ENCODE measurements around the gene ROPN1L. TPM values are rescaled to one million over a fixed set of nuclear protein-coding genes. Genes with fewer than 3 reads are reported as not detected.
A peak's percentile ranks its signal among the peaks of the same experiment; 100 is the strongest.

The ROPN1L gene
- total RNA-seq, 1 donor from 2014 or later: 0.77 TPM

DNA sequence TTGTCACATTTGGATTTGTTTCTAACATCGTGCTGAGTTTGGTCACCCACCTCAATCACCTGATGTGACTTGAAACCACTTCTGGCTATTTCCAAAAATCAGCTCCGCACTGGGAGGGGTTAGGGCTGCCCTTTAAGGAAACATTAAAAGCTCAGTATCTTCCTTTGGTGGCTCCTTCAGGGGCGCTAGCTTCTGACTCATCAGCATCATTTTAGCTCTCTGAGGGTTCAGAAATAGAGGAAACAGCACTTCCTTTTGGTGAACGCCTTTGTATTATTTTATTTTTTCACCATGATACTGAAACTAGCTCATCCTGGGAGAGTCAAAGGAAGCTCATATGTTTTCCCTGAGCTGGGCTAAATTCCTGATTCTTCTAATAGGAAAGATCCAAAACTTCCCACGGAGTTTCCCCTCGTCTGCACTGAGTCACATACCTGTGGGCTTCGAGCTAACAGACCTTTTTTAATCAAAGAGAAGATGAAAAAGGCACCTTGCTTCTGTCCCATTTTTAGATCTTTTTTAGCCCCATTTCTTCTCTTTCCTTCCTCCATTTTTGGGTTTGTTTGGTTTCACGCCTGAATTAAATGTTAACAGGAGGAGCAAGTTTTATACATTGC, 48.2 kb downstream of the ROPN1L start:
- Mint-ChIP-seq H3K4me1 (ENCODE audit: low read depth, unreplicated experiment) (peaks cover 6% of the 10 kb centered on the region), H3K27ac (ENCODE audit: unreplicated experiment) (no peak overlapping the region), H3K36me3 (ENCODE audit: low read depth, unreplicated experiment) (no peaks in the 10 kb centered on the region), H3K4me3 (ENCODE audit: unreplicated experiment) (no peak overlapping the region), H3K9me3 (ENCODE audit: unreplicated experiment) (peaks cover 6% of the 10 kb centered on the region), H3K27me3 (ENCODE audit: low read depth, unreplicated experiment) (peaks cover 8% of the 10 kb centered on the region)
- no peak for DNase-seq (ENCODE audit: low read depth)
- TF ChIP-seq, protein P1, sequence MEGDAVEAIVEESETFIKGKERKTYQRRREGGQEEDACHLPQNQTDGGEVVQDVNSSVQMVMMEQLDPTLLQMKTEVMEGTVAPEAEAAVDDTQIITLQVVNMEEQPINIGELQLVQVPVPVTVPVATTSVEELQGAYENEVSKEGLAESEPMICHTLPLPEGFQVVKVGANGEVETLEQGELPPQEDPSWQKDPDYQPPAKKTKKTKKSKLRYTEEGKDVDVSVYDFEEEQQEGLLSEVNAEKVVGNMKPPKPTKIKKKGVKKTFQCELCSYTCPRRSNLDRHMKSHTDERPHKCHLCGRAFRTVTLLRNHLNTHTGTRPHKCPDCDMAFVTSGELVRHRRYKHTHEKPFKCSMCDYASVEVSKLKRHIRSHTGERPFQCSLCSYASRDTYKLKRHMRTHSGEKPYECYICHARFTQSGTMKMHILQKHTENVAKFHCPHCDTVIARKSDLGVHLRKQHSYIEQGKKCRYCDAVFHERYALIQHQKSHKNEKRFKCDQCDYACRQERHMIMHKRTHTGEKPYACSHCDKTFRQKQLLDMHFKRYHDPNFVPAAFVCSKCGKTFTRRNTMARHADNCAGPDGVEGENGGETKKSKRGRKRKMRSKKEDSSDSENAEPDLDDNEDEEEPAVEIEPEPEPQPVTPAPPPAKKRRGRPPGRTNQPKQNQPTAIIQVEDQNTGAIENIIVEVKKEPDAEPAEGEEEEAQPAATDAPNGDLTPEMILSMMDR (IDR thresholded peaks at IDR 0.05; ENCODE audit: insufficient read depth, low read depth, low read length): no peak
- TF ChIP-seq EZH2 (IDR thresholded peaks at IDR 0.05; ENCODE audit: insufficient read depth, low read length): no peak
- H3K9me3 ChIP-seq (ENCODE audit: insufficient read depth, low read depth, low read length): peaks cover 4% of the 10 kb centered on the region
- H3K27me3 ChIP-seq (ENCODE audit: insufficient read depth, low read length): peaks cover 4% of the 10 kb centered on the region
- FAIRE-seq: no peak
- peaks cover 16% of the 10 kb centered on the region for H3K4me1 ChIP-seq (ENCODE audit: insufficient read depth, low read length)
- no peak overlapping the region for H3K9ac ChIP-seq (ENCODE audit: low read length)
- H2AFZ ChIP-seq (ENCODE audit: low read depth, low read length): no peak overlapping the region
- H3K4me2 ChIP-seq (ENCODE audit: low read length): peak overlapping the region; percentile 55
- H3K4me3 ChIP-seq (ENCODE audit: insufficient read depth, low read depth, low read length): peak overlapping the region; percentile 7
- no peaks in the 10 kb centered on the region for H4K20me1 ChIP-seq (ENCODE audit: insufficient read depth, low read length)
- no peaks in the 10 kb centered on the region for H3K79me2 ChIP-seq (ENCODE audit: insufficient read depth, low read length)
- no peak overlapping the region for H3K27ac ChIP-seq (ENCODE audit: low read depth, low read length)
- H3K36me3 ChIP-seq (ENCODE audit: insufficient read depth, low read length): no peaks in the 10 kb centered on the region

DNA sequence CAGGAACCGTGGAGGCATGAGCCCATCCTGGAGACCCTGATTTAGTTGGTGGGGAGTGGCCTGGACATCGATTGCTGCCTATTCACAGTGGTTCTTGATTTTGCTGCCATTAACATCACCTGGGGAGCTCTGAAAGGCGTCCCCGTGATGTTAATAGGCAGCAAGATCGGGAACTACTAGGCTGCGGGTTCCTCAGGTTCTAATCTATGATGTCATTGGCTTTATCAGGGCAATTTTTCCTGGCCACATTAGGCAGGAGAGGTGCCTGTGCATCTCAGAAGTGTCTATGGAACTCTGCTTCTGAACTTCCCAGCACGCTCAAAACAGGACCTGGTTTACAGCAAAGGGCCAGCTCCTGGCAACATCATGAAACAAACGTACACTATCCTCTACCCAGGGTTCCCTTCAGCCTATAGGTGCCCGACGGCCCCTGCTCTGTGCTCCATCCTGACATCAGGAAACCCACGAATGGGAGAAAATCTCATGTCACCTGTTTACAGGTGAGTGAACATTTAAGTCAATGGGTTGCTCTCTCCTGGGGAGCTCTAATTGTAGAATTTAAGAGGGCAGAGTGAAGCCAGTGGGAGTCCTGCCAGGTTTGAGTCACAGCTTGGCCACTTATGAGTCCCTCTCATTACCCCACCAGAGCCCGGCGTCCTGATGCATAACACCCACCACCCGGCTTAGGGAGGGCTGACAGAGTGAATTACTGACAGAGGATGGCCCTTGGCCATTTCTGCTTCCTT, 49.4 kb downstream of the ROPN1L start:
- peaks cover 8% of the 10 kb centered on the region for H3K27me3 Mint-ChIP-seq (ENCODE audit: low read depth, unreplicated experiment)
- Histone ChIP-seq H2AFZ (ENCODE audit: low read depth, low read length) (no peak overlapping the region), H3K9me3 (ENCODE audit: insufficient read depth, low read depth, low read length) (peaks cover 5% of the 10 kb centered on the region), H3K27me3 (ENCODE audit: insufficient read depth, low read length) (peaks cover 4% of the 10 kb centered on the region), H3K9ac (ENCODE audit: low read length) (no peak overlapping the region), H3K79me2 (ENCODE audit: insufficient read depth, low read length) (no peaks in the 10 kb centered on the region), H3K4me3 (ENCODE audit: insufficient read depth, low read depth, low read length) (no peak overlapping the region), H3K36me3 (ENCODE audit: insufficient read depth, low read length) (no peaks in the 10 kb centered on the region), H3K4me2 (ENCODE audit: low read length) (no peak overlapping the region), H3K27ac (ENCODE audit: low read depth, low read length) (no peak overlapping the region), H4K20me1 (ENCODE audit: insufficient read depth, low read length) (no peaks in the 10 kb centered on the region), H3K4me1 (ENCODE audit: insufficient read depth, low read length) (peaks cover 9% of the 10 kb centered on the region)
- H3K27ac Mint-ChIP-seq (ENCODE audit: unreplicated experiment): no peak overlapping the region
- H3K4me1 Mint-ChIP-seq (ENCODE audit: low read depth, unreplicated experiment): peaks cover 6% of the 10 kb centered on the region
- DNase-seq (ENCODE audit: low read depth) (no peak), FAIRE-seq (no peak)
- peaks cover 9% of the 10 kb centered on the region for H3K9me3 Mint-ChIP-seq (ENCODE audit: unreplicated experiment)
- no peak for TF ChIP-seq EZH2 (IDR thresholded peaks at IDR 0.05; ENCODE audit: insufficient read depth, low read length)
- TF ChIP-seq, protein P1 (IDR thresholded peaks at IDR 0.05; ENCODE audit: insufficient read depth, low read depth, low read length): no peak
- H3K36me3 Mint-ChIP-seq (ENCODE audit: low read depth, unreplicated experiment): no peaks in the 10 kb centered on the region
- H3K4me3 Mint-ChIP-seq (ENCODE audit: unreplicated experiment): no peak overlapping the region

DNA sequence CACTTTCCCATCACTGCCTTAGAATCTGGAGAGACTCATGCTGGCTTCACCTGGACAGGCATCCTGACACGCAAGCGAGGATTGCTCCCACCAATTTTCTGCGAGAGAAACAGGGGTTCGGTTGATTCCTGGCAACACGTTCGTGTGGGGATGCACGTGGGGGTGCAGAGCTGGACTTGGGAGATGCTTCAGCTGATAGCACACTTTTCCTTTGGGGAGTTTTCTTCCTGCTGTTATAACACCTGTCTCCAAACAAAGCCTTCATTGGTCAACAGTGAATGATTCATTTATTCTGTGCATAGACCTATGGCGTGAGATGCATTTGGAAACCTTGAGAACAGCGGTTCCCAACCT, 50.0 kb downstream of the ROPN1L start:
- TF ChIP-seq EZH2 (IDR thresholded peaks at IDR 0.05; ENCODE audit: insufficient read depth, low read length): no peak
- TF ChIP-seq, protein P1 (IDR thresholded peaks at IDR 0.05; ENCODE audit: insufficient read depth, low read depth, low read length): no peak
- Mint-ChIP-seq H3K27ac (ENCODE audit: unreplicated experiment) (no peak overlapping the region), H3K36me3 (ENCODE audit: low read depth, unreplicated experiment) (no peaks in the 10 kb centered on the region)

More for the DNA sequence above, 50.0 kb downstream of the ROPN1L start:
- FAIRE-seq (no peak), DNase-seq (ENCODE audit: low read depth) (no peak)
- H3K4me3 Mint-ChIP-seq (ENCODE audit: unreplicated experiment): no peak overlapping the region
- peaks cover 6% of the 10 kb centered on the region for H3K4me1 Mint-ChIP-seq (ENCODE audit: low read depth, unreplicated experiment)
- Histone ChIP-seq H3K9ac (ENCODE audit: low read length) (no peak overlapping the region), H3K27me3 (ENCODE audit: insufficient read depth, low read length) (peaks cover 4% of the 10 kb centered on the region), H4K20me1 (ENCODE audit: insufficient read depth, low read length) (no peaks in the 10 kb centered on the region), H3K27ac (ENCODE audit: low read depth, low read length) (no peak overlapping the region), H3K9me3 (ENCODE audit: insufficient read depth, low read depth, low read length) (peaks cover 5% of the 10 kb centered on the region), H3K79me2 (ENCODE audit: insufficient read depth, low read length) (no peaks in the 10 kb centered on the region), H3K36me3 (ENCODE audit: insufficient read depth, low read length) (no peaks in the 10 kb centered on the region), H2AFZ (ENCODE audit: low read depth, low read length) (no peak overlapping the region), H3K4me2 (ENCODE audit: low read length) (no peak overlapping the region), H3K4me1 (ENCODE audit: insufficient read depth, low read length) (peaks cover 7% of the 10 kb centered on the region), H3K4me3 (ENCODE audit: insufficient read depth, low read depth, low read length) (no peak overlapping the region)
- H3K9me3 Mint-ChIP-seq (ENCODE audit: unreplicated experiment): peaks cover 9% of the 10 kb centered on the region
- H3K27me3 Mint-ChIP-seq (ENCODE audit: low read depth, unreplicated experiment): peaks cover 8% of the 10 kb centered on the region
